HG02642 (cell line): Measurements from ENCODE around the gene FAT4.

Experiments used
- ATAC-seq: cut with Tn5 transposase; IDR thresholded peaks from one replicate; pipeline ENCODE4 v1.9.1; 2021; ENCODE audit warnings: mild to moderate bottlenecking; ENCODE audit not compliant: unreplicated experiment, poor library complexity

Gene FAT4

GRCh38 chr4:125316791-125317524, 2.2 kb downstream of the FAT4 start:
- no peak for ATAC-seq

DNA sequence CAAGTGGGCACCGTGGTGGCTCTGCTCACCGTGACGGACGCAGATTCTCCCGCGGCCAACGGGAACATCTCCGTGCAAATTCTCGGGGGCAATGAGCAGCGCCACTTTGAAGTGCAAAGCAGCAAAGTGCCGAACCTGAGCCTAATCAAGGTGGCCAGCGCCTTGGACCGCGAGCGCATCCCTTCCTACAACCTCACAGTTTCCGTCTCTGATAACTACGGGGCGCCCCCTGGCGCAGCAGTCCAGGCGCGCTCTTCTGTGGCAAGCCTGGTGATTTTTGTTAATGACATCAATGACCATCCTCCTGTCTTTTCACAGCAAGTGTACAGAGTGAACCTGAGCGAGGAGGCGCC, 2.7 kb downstream of the FAT4 start:
- ATAC-seq: no peak

DNA sequence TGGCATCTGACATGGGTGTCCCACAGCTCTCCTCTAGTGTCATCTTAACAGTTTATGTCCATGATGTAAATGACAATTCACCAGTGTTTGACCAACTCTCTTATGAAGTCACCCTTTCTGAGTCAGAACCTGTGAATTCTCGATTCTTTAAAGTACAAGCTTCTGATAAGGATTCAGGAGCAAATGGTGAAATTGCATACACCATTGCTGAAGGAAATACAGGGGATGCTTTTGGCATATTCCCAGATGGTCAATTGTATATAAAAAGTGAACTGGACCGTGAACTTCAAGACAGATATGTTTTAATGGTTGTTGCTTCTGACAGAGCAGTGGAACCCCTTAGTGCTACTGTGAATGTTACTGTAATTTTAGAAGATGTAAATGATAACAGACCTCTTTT, 4.6 kb downstream of the FAT4 start:
- ATAC-seq: no peak

DNA sequence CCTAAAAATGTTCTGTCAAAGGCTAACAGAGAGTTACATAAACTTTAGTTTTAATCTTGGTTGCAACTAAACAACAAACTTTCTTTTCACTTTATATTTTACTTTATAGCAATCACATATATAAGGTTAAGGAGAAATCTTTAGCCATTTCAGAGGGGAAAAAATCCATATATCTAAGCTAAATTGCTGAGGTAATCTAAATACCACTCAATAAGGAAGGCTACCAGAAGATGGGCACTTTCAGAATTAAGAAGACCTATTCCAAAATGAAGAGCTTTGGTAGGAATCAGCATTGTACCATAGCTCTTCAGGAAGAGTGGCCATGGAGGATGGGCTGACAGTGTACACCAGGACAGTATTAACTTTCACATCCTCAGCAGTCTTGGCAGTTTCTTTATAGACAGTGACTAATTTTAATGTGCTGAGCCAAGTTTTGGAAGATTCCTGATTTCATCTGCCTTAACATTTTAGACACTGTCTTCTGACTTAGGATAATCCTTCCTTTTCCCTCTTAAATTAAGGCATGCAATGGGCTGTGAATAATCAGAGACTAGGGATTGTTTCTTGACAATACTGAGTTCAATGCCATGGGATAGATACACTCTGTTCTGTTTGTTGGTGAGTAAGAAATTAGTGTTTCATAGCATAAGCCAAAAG, 7.1 kb downstream of the FAT4 start:
- ATAC-seq: no peak

DNA sequence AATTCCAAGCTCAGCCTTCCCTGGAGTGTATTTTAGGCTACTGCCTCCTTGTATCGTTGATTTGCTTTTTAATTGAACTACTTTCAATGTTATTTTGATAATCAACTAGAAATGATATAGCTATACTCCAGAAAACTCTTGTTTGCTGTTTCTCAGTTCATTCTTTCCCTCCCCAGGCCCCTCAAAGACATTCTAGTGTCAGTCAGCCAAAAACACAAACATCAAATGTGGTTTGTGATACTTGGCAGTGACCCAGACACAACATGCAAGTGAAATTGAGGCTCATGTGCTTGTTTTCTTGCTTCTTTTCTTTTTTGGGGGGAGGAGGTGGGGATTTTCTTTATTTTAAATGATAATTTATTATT, 7.6 kb downstream of the FAT4 start:
- no peak for ATAC-seq

DNA sequence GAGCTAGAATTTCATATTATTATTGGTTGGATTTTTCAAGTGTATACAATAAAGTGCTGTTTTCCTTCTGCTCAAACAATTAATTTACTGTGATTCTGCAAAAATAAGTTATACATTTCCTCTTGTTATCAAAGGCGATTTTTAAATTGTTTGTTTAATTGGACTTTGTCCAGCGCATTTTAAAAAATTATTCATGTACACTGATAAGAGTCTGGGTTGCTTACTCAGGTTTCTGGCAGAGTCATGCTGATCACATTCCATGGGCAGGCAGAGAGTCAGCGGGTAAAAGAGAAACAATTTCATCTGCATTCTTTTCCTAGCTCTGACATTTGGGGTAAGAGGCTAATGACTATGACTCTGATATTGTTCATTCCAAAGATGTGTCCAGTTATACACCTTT, 8.9 kb downstream of the FAT4 start:
- ATAC-seq: no peak

GRCh38 chr4:125325733-125326132, 11.0 kb downstream of the FAT4 start:
- no peak for ATAC-seq

DNA sequence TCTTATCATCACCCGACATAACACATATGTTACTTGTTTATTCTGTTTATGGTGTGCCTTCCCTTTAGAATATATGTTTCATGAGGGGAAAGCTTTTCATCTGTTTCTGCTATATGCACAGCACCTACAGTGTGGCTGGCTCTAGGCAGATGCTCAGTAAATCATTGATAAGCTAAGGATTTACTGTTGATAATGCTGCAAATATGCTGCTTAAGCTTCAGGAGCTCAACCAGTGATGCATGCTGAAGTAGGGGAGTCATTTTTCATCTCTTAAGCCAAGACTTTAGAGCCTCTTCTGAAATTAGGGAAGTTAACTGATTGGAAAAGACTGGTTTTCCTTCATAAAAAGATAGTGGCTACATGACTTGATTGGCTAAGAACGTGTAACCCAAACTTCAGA, 16.4 kb downstream of the FAT4 start:
- no peak for ATAC-seq

DNA sequence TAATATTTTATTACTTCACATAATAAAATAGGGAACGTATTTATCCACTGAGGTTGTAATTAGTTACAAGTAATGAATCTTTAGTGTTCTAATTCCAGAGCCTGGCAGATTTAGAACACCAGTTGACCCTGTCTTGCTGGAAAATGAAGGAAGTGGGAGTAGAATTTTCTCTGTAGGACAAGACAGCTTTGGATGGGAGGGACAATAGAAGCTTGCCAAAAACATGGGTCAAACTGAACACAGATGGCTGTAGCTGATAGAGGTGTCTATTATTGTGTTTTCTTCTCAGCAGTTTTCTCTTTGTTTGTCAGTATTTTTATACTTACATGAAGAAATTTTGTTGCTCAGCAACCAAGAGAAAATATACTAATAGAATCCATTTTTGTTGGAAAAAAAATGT, 20.2 kb downstream of the FAT4 start:
- ATAC-seq: no peak

DNA sequence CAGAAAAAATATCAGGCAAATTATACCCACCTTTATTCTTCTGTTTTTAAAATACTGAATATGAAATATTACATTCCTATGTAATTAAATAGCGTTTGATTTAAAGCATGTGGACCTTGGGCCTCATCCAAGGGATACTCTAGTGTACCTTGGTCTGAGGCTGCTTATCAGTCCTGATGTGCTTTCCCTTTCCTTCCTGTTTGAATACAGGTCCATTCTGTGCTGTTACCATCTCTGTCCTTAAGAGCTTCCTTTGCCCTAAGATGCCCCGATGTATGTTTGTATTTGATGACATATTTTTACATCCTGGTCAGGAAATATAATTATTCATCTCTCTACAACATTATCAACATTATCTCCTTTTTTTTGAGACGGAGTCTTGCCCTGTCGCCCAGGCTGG, 24.1 kb downstream of the FAT4 start:
- no peak for ATAC-seq

- ATAC-seq: no peak
Measured at GRCh38 chr4:125344198-125344597, 29.4 kb downstream of the FAT4 start.

DNA sequence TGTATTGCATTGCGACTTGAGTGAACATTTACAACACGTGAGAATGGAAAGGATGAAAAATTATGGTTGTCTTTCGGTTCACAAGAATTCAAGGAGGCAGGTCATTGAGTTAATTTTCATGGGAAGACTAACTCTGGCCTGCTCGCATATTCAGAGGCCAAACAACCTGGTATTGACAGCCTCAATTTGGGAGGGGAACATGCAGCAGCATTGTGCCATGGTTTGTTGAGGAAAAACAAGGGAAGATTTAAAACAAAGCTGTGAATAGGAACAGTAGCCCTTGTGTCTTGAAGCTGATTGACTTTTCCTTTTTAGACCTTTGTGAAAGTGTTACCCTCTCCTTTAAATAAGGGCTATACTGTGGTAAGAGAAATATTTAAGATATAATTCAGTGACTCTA, 31.9 kb downstream of the FAT4 start:
- no peak for ATAC-seq

- ATAC-seq: no peak
Measured at GRCh38 chr4:125350470-125351135, 35.8 kb downstream of the FAT4 start.

DNA sequence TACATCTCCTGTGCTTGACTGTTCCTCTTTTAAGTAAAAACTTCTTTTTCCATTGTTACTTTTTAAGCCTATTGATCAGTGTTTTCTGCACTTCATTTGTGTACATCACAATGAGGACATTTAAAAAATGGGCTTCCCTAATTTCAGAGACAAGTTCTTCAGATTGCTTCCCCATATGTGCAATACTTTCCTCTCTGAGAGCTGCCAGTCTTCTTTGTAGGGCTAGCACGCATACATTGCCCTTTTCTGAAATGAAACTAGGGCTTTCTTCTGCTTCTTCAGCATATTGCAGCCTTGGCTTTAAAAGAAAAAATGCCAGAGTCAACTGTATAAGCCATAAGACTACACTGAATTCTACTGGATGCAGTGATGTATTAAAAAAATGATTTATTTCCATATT, 37.8 kb downstream of the FAT4 start:
- no peak for ATAC-seq

GRCh38 chr4:125353131-125353530, 38.4 kb downstream of the FAT4 start:
- ATAC-seq: no peak

DNA sequence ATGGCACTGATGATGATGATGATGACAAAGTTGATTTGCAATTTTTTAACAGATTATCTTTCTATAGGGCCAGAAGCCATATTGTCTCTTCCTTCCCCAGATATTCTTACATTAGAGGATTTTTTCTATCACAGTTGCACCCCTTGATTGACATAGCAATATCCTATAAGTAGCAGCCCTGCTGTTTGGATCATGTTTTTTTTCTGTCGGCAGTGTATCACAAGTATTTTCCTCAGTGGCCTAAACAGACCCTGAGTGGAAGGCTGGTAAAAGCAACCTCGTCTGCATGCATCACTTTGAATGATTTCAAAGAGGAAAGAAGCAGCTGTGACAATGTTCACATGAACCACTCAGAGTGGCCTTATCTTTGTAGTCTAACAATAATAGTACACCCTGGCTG, 41.0 kb downstream of the FAT4 start:
- ATAC-seq: no peak

- no peak for ATAC-seq
Measured at GRCh38 chr4:125357675-125358074, 42.9 kb downstream of the FAT4 start.

GRCh38 chr4:125358453-125358852, 43.7 kb downstream of the FAT4 start:
- ATAC-seq: no peak

DNA sequence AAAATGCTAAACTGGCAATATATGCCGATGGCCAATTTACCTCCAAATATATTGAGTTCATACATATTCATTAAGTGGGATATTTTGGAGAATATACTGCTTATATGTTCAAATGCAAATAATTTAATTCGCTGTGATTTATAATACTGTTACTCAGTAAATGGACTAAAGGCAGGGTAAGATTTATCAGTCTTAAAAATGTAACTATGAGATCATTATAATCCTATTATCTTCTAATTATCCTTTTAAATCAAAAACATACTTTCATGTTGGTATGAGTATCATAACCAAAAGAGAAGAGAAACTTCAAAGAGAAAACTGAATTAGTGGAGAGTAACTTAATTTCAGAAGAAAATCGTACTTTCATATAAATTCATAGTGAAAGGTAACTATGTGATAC, 44.6 kb downstream of the FAT4 start:
- no peak for ATAC-seq

GRCh38 chr4:125359960-125360634, 45.3 kb downstream of the FAT4 start:
- ATAC-seq: no peak

DNA sequence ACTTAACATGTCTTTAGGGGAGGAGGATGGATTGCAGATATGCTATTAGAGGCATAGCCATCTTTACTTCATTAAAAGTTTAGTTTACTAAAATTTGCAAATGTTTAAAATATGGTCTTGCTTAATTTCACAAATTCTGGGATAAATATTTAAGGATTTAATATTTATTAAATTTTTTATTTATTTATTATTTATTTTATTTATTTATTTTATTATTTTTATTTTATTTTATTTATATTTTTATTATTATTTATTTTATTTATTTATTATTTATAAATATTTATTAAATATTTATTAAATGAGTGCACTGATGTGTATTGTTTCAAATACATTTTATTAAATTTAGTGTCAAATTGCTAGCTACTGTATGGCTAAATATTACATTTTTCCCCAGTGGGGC, 46.0 kb downstream of the FAT4 start:
- no peak for ATAC-seq
